Activated CD8-positive, alpha-beta memory T cell treated with anti-CD3 and anti-CD28 coated beads, Interleukin-2, amount 50 U/mL, for 24 hours (primary cell): ENCODE results near the gene ABI3BP.

Experiments
- DNase-seq: peaks from one replicate; pipeline ENCODE4 v3.0.0-alpha.2; 2020; ENCODE audit errors: extremely low read depth

Gene ABI3BP

GRCh38 chr3:100775669-100776068 lies 217.6 kb downstream of the ABI3BP start:
- DNase-seq = no peak

- DNase-seq = no peak
These were observed 218.0 kb downstream of the ABI3BP start for GRCh38 chr3:100775226-100775625.

- no peak for DNase-seq
These were observed 223.5 kb downstream of the ABI3BP start for GRCh38 chr3:100769693-100770092.

GRCh38 chr3:100766069-100766468 lies 227.2 kb downstream of the ABI3BP start:
- no peak for DNase-seq

- DNase-seq = no peak
These were observed 227.7 kb downstream of the ABI3BP start for GRCh38 chr3:100765437-100765975.

GRCh38 chr3:100761951-100762350 lies 231.3 kb downstream of the ABI3BP start:
- no peak for DNase-seq

GRCh38 chr3:100761211-100761942 lies 231.8 kb downstream of the ABI3BP start:
- no peak for DNase-seq

- no peak for DNase-seq
These were observed 232.8 kb downstream of the ABI3BP start for GRCh38 chr3:100760377-100760776.

GRCh38 chr3:100759950-100760349 lies 233.3 kb downstream of the ABI3BP start:
- DNase-seq = no peak

GRCh38 chr3:100759159-100759558 lies 234.1 kb downstream of the ABI3BP start:
- DNase-seq = no peak

- no peak for DNase-seq
These were observed 236.8 kb downstream of the ABI3BP start for GRCh38 chr3:100756441-100756840.

- DNase-seq = no peak
These were observed 238.5 kb downstream of the ABI3BP start for GRCh38 chr3:100754563-100755334.

- no peak for DNase-seq
These were observed 239.4 kb downstream of the ABI3BP start for GRCh38 chr3:100753846-100754245.

GRCh38 chr3:100748967-100749366 lies 244.3 kb downstream of the ABI3BP start:
- DNase-seq = no peak

GRCh38 chr3:100748220-100748619 lies 245.0 kb downstream of the ABI3BP start:
- no peak for DNase-seq

GRCh38 chr3:100746092-100746491 lies 247.1 kb downstream of the ABI3BP start:
- DNase-seq = no peak

- no peak for DNase-seq
These were observed 247.6 kb downstream of the ABI3BP start for GRCh38 chr3:100745617-100746016.

- DNase-seq = no peak
These were observed 248.6 kb downstream of the ABI3BP start for GRCh38 chr3:100744671-100745070.

GRCh38 chr3:100743535-100743934 lies 249.7 kb downstream of the ABI3BP start:
- no peak for DNase-seq

GRCh38 chr3:100740207-100740606 lies 253.0 kb downstream of the ABI3BP start:
- no peak for DNase-seq

- no peak for DNase-seq
These were observed 255.9 kb downstream of the ABI3BP start for GRCh38 chr3:100737334-100737733.

GRCh38 chr3:100732435-100732834 lies 260.8 kb downstream of the ABI3BP start:
- DNase-seq = no peak

GRCh38 chr3:100730524-100730923 lies 262.7 kb downstream of the ABI3BP start:
- no peak for DNase-seq
